RPMI7951 (cell line): ENCODE data around the gene ORAI2. TPM values are rescaled to one million over a fixed set of nuclear protein-coding genes. Genes with fewer than 3 reads are reported as not detected.
"Not testable (repeated sequence)": the region's sequence is repeated elsewhere in the genome, so short reads cannot be mapped to it uniquely, and the experiment has no call there.

Experiments
- DNase-seq: peaks from one replicate; pipeline ENCODE4 v3.0.0-alpha.2; 2012; ENCODE audit warnings: low read depth
- total RNA-seq: library from RNA; depleted of rRNA; stranded (reverse); fragments of >200 nt; shearing (Covaris generic); gene quantifications from 2 replicates; pipeline ENCODE4 v1.2.3, GENCODE V29; 2014; rRNA removed

Gene ORAI2
- total RNA-seq, 1 experiment from 2014 or later = 22.9 TPM

- DNase-seq = not testable (repeated sequence)
These were observed 64.9 kb downstream of the ORAI2 start for GRCh38 chr7:102498321-102498720.

- not testable (repeated sequence) for DNase-seq
These were observed 69.8 kb downstream of the ORAI2 start for GRCh38 chr7:102503141-102503540.

GRCh38 chr7:102505298-102506185 lies 72.2 kb downstream of the ORAI2 start:
- DNase-seq = not testable (repeated sequence)

Other genes with a start within 250 kb of the ORAI2 start
- gene SH2B2, start 146.7 kb upstream of the ORAI2 start, total RNA-seq = 0.84 and 1.7 TPM in 2 replicates
- 0.24 TPM in 1 of 2 replicates, not detected in the other for gene SPDYE6, start 77.1 kb upstream of the ORAI2 start, total RNA-seq
- gene PRKRIP1, start 37.2 kb upstream of the ORAI2 start, total RNA-seq = 13.3 and 13.4 TPM in 2 replicates
- 16.2 and 23.3 TPM in 2 replicates for gene ALKBH4, start 31.3 kb downstream of the ORAI2 start, total RNA-seq
- gene LRWD1, start 31.4 kb downstream of the ORAI2 start, total RNA-seq = 23.6 and 33.5 TPM in 2 replicates
- 78.0 and 95.6 TPM in 2 replicates for gene POLR2J, start 45.3 kb downstream of the ORAI2 start, total RNA-seq
- 0.36 and 1.4 TPM in 2 replicates for gene RASA4B, start 84.2 kb downstream of the ORAI2 start, total RNA-seq
- not detected in 2 replicates for gene UPK3BL2, start 110.1 kb downstream of the ORAI2 start, total RNA-seq
- not detected in 2 replicates for gene SPDYE2, start 117.7 kb downstream of the ORAI2 start, total RNA-seq
- 11.8 and 12.6 TPM in 2 replicates for gene POLR2J3, start 139.0 kb downstream of the ORAI2 start, total RNA-seq
- 2.5 and 6.9 TPM in 2 replicates for gene RASA4, start 183.2 kb downstream of the ORAI2 start, total RNA-seq
- 6.4 and 7.9 TPM in 2 replicates for gene UPK3BL1, start 209.2 kb downstream of the ORAI2 start, total RNA-seq
- gene SPDYE2B, start 216.7 kb downstream of the ORAI2 start, total RNA-seq = not detected in 2 replicates
- gene POLR2J2, start 238.1 kb downstream of the ORAI2 start, total RNA-seq = 1.1 TPM in 2 replicates